Activated B cell treated with CpG ODN at 0.5 μM for 24 hours (primary cell): ENCODE results near the gene NDUFS2. TPM values are rescaled to one million over a fixed set of nuclear protein-coding genes. Genes with fewer than 3 reads are reported as not detected.

Experiments used
- ATAC-seq: fragments of 200-7000 bp; cut with Tn5 transposase; one replicate; pipeline ENCODE4 v1.10.0; 2021; ENCODE audit warnings: low read depth, mild to moderate bottlenecking, moderate library complexity
- CTCF ChIA-PET: fragments of 350-600 bp; sonication (Branson Sonifier 250); formaldehyde crosslinking; loops from one replicate; lab custom pipeline; 2021; ENCODE audit warnings: antibody characterized with exemption; lab: Charles Lee
- POLR2A ChIA-PET: fragments of 350-600 bp; sonication (Branson Sonifier 250); formaldehyde crosslinking; loops from one replicate; lab custom pipeline; 2021; ENCODE audit warnings: antibody characterized with exemption; lab: Charles Lee
- DNase-seq: peaks from one replicate; pipeline ENCODE4 v3.0.0; 2022
- H3K27ac Mint-ChIP-seq: one replicate; pipeline ENCODE4 v1.8.0; 2020; ENCODE audit warnings: mixed read lengths
- H3K27me3 Mint-ChIP-seq: one replicate; pipeline ENCODE4 v1.8.0; 2021; ENCODE audit warnings: mixed read lengths
- H3K36me3 Mint-ChIP-seq: one replicate; pipeline ENCODE4 v1.8.0; 2021; ENCODE audit warnings: low read depth, mixed read lengths
- H3K4me1 Mint-ChIP-seq: one replicate; pipeline ENCODE4 v1.8.0; 2021; ENCODE audit warnings: mixed read lengths
- H3K4me3 Mint-ChIP-seq: one replicate; pipeline ENCODE4 v1.8.0; 2020; ENCODE audit warnings: mild to moderate bottlenecking, mixed read lengths
- H3K9me3 Mint-ChIP-seq: one replicate; pipeline ENCODE4 v1.8.0; 2020; ENCODE audit warnings: mixed read lengths
- intact Hi-C: fragments of 100-400 bp; cut with micrococcal nuclease; formaldehyde crosslinking; loops from one replicate; pipeline ENCODE4 v1.15.1; 2024
- total RNA-seq: library from RNA; stranded (reverse); gene quantifications from 2 replicates; pipeline ENCODE4 v1.2.3, GENCODE V29; 2022
- TF ChIP-seq, protein P1 (sequence below): fragments of 200-600 bp; IDR thresholded peaks from one replicate; pipeline ENCODE4 v1.8.0; 2022; ENCODE audit warnings: antibody characterized with exemption, mild to moderate bottlenecking

NDUFS2 gene
- total RNA-seq, 1 donor from 2014 or later = 73.9 TPM

GRCh38 chr1:161165742-161166668 lies 36.2 kb upstream of the NDUFS2 start, which contains the start of gene PPOX:
Gene PPOX, plus strand, starts transcription at chr1:161166426. Its CDS starts 422 bp downstream, at chr1:161166848.
- DNase-seq = peak; percentile 82
- no peaks in the 10 kb centered on the region for H3K9me3 Mint-ChIP-seq
- peak within 1 kb of the TSS; percentile 88 for H3K4me3 Mint-ChIP-seq
- peak within 1 kb of the TSS; percentile 98 for H3K27ac Mint-ChIP-seq
- ChIA-PET CTCF (interaction anchor here (0.6 to 3.8 kb wide), 21 partner anchors 9 to 219 kb away, joined by 3 to 40 read pairs (median 5); partner anchors contain the start of genes ARHGAP30, B4GALT3, NDUFS2 and TOMM40L), POLR2A (interaction anchor here (0.6 to 4.3 kb wide), 23 partner anchors 8 to 451 kb away, joined by 3 to 49 read pairs (median 6); partner anchors contain the start of genes ARHGAP30, B4GALT3, DEDD and NDUFS2)
- no peaks in the 10 kb centered on the region for H3K27me3 Mint-ChIP-seq
- peak; percentile 94 for ATAC-seq
- intact Hi-C loops = loop anchor here (1.0 kb wide), 6 partner anchors 11 to 216 kb away; partner anchors contain the start of genes B4GALT3, DEDD, NDUFS2 and UFC1
- peaks cover 65% of the 10 kb centered on the region for H3K36me3 Mint-ChIP-seq
- peaks cover 48% of the 10 kb centered on the region for H3K4me1 Mint-ChIP-seq
- TF ChIP-seq, protein P1, sequence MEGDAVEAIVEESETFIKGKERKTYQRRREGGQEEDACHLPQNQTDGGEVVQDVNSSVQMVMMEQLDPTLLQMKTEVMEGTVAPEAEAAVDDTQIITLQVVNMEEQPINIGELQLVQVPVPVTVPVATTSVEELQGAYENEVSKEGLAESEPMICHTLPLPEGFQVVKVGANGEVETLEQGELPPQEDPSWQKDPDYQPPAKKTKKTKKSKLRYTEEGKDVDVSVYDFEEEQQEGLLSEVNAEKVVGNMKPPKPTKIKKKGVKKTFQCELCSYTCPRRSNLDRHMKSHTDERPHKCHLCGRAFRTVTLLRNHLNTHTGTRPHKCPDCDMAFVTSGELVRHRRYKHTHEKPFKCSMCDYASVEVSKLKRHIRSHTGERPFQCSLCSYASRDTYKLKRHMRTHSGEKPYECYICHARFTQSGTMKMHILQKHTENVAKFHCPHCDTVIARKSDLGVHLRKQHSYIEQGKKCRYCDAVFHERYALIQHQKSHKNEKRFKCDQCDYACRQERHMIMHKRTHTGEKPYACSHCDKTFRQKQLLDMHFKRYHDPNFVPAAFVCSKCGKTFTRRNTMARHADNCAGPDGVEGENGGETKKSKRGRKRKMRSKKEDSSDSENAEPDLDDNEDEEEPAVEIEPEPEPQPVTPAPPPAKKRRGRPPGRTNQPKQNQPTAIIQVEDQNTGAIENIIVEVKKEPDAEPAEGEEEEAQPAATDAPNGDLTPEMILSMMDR = no peak

GRCh38 chr1:161166669-161167548 lies 35.3 kb upstream of the NDUFS2 start:
- POLR2A ChIA-PET = interaction anchor here (0.6 to 4.3 kb wide), 19 partner anchors 9 to 1089 kb away, joined by 3 to 49 read pairs (median 7); partner anchors contain the start of genes ARHGAP30, B4GALT3, DEDD and NDUFS2
- Mint-ChIP-seq H3K27ac (peak overlapping the region; percentile 98), H3K4me1 (peaks cover 39% of the 10 kb centered on the region), H3K36me3 (peaks cover 66% of the 10 kb centered on the region), H3K4me3 (peak overlapping the region; percentile 88), H3K9me3 (no peaks in the 10 kb centered on the region), H3K27me3 (no peaks in the 10 kb centered on the region)
- CTCF ChIA-PET = interaction anchor here (0.6 to 3.8 kb wide), 15 partner anchors 10 to 1247 kb away, joined by 3 to 40 read pairs (median 5); partner anchors contain the start of genes B4GALT3, NDUFS2, TOMM40L and UFC1
- ATAC-seq = no peak
- intact Hi-C loops = loop anchor here (1.0 kb wide), 5 partner anchors 10 to 35 kb away; partner anchors contain the start of genes B4GALT3, DEDD, NDUFS2 and UFC1
- TF ChIP-seq, protein P1 = no peak
- no peak for DNase-seq

DNA sequence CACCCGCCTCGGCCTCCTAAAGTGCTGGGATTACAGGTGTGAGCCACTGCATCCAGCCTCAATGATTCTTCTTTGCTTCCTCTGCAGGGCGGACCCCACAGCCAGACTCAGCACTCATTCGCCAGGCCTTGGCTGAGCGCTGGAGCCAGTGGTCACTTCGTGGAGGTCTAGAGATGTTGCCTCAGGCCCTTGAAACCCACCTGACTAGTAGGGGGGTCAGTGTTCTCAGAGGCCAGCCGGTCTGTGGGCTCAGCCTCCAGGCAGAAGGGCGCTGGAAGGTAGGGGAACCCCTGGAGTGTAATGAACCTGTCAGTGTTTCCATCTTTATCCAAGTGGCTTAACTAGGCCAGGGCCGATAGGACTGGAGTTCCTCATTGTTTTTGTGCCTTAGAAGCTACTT lies 33.3 kb upstream of the NDUFS2 start:
- TF ChIP-seq, protein P1 = no peak
- ATAC-seq (no peak), DNase-seq (no peak)
- Mint-ChIP-seq H3K4me1 (peaks cover 36% of the 10 kb centered on the region), H3K4me3 (no peak overlapping the region), H3K27me3 (no peaks in the 10 kb centered on the region), H3K36me3 (peaks cover 68% of the 10 kb centered on the region), H3K27ac (no peak overlapping the region), H3K9me3 (no peaks in the 10 kb centered on the region)
- POLR2A ChIA-PET = interaction anchor here (1.8 kb wide), 1 partner anchor 13 kb away, joined by 6 read pairs; no protein-coding TSS in a partner anchor
- intact Hi-C loops = no loop called here
- CTCF ChIA-PET = no interaction called here

GRCh38 chr1:161171191-161171590 lies 31.0 kb upstream of the NDUFS2 start:
- H3K4me1 Mint-ChIP-seq = peaks cover 43% of the 10 kb centered on the region

More at GRCh38 chr1:161171191-161171590, 31.0 kb upstream of the NDUFS2 start:
- Mint-ChIP-seq H3K36me3 (peaks cover 73% of the 10 kb centered on the region), H3K27me3 (no peaks in the 10 kb centered on the region), H3K9me3 (no peaks in the 10 kb centered on the region), H3K4me3 (no peak overlapping the region), H3K27ac (no peak overlapping the region)
- intact Hi-C loops = no loop called here
- POLR2A ChIA-PET = interaction anchor here (1.0 kb wide), 1 partner anchor 15 kb away, joined by 3 read pairs; no protein-coding TSS in a partner anchor
- ATAC-seq (no peak), DNase-seq (no peak)
- CTCF ChIA-PET = interaction anchor here (0.7 kb wide), 1 partner anchor 9 kb away, joined by 4 read pairs; no protein-coding TSS in a partner anchor
- TF ChIP-seq, protein P1 = no peak
